Measurements from ENCODE around the gene CEP152.

Gene CEP152

GRCh38 chr15:48733615-48734014, 77.3 kb downstream of the CEP152 start:
- Histone ChIP-seq H3K27me3 (no peaks in the 10 kb centered on the region), H3K4me1 (no peaks in the 10 kb centered on the region), H3K4me3 (ENCODE audit: low read depth, low read length) (no peak overlapping the region), H3K36me3 (peaks cover 34% of the 10 kb centered on the region), H3K9me3 (no peaks in the 10 kb centered on the region; the same call in 1 of the 2 replicates)
- DNase-seq: no peak
- no peak for TF ChIP-seq CTCF (IDR thresholded peaks at IDR 0.05; ENCODE audit: low read depth, low read length)

- TF ChIP-seq CTCF (IDR thresholded peaks at IDR 0.05; ENCODE audit: low read depth, low read length): no peak
- H3K4me1 ChIP-seq: no peaks in the 10 kb centered on the region
- H3K4me3 ChIP-seq (ENCODE audit: low read depth, low read length): no peak overlapping the region
- H3K9me3 ChIP-seq: no peaks in the 10 kb centered on the region; the same call in 1 of the 2 replicates
- peaks cover 23% of the 10 kb centered on the region for H3K36me3 ChIP-seq
- no peak for DNase-seq
- no peaks in the 10 kb centered on the region for H3K27me3 ChIP-seq
These were observed 80.4 kb downstream of the CEP152 start for GRCh38 chr15:48730506-48730905.

GRCh38 chr15:48723969-48724368, 86.9 kb downstream of the CEP152 start:
- no peak overlapping the region for H3K4me3 ChIP-seq (ENCODE audit: low read depth, low read length)
- peaks cover 3% of the 10 kb centered on the region; the same call in 1 of the 2 replicates for H3K4me1 ChIP-seq
- TF ChIP-seq CTCF (IDR thresholded peaks at IDR 0.05; ENCODE audit: low read depth, low read length): no peak
- DNase-seq: no peak
- H3K27me3 ChIP-seq: no peaks in the 10 kb centered on the region
- no peaks in the 10 kb centered on the region for H3K9me3 ChIP-seq
- peaks cover 9% of the 10 kb centered on the region for H3K36me3 ChIP-seq

- H3K4me1 ChIP-seq: peaks cover 3% of the 10 kb centered on the region; the same call in 1 of the 2 replicates
- H3K27me3 ChIP-seq: no peaks in the 10 kb centered on the region
- no peaks in the 10 kb centered on the region; the same call in 1 of the 2 replicates for H3K9me3 ChIP-seq
- H3K36me3 ChIP-seq: peaks cover 5% of the 10 kb centered on the region; the same call in 1 of the 2 replicates
- DNase-seq: no peak
- H3K4me3 ChIP-seq (ENCODE audit: low read depth, low read length): no peak overlapping the region
- TF ChIP-seq CTCF (IDR thresholded peaks at IDR 0.05; ENCODE audit: low read depth, low read length): no peak
These were observed 87.9 kb downstream of the CEP152 start for GRCh38 chr15:48722764-48723661.

GRCh38 chr15:48721061-48721810, 89.6 kb downstream of the CEP152 start:
- H3K27me3 ChIP-seq: no peaks in the 10 kb centered on the region
- peaks cover 3% of the 10 kb centered on the region; the same call in 1 of the 2 replicates for H3K4me1 ChIP-seq
- H3K9me3 ChIP-seq: no peaks in the 10 kb centered on the region; the same call in 1 of the 2 replicates
- no peak for TF ChIP-seq CTCF (IDR thresholded peaks at IDR 0.05; ENCODE audit: low read depth, low read length)
- H3K36me3 ChIP-seq: no peaks in the 10 kb centered on the region; the same call in 1 of the 2 replicates
- no peak for DNase-seq
- no peak overlapping the region for H3K4me3 ChIP-seq (ENCODE audit: low read depth, low read length)

Data from BE2C (cell line).